ENCODE measurements around the gene FEZF2. TPM values are rescaled to one million over a fixed set of nuclear protein-coding genes. Genes with fewer than 3 reads are reported as not detected.

The FEZF2 gene
- total and polyA plus RNA-seq, 2 of the 13 experiments (the other 11 are each of a cell fraction or from before 2014, with no cell fraction given), result not detected

GRCh38 chr3:62378311-62378789 is 5.0 kb upstream of the FEZF2 start:
- peaks cover 4 to 57% of the 10 kb centered on the region in 2 experiments for H3K27me3 ChIP-seq (ENCODE audit: control insufficient read depth in 1 of 2, insufficient read depth in 2 of 2, low read length in 2 of 2)
- FAIRE-seq, result no peak

More at GRCh38 chr3:62378311-62378789, 5.0 kb upstream of the FEZF2 start:
- no peaks in the 10 kb centered on the region for H3K36me3 ChIP-seq (replicated peaks in 1 of 2; ENCODE audit: control insufficient read depth in 1 of 2, insufficient read depth in 2 of 2, low read length in 2 of 2)
- 54% methylated on average over 22 of the region's 29 CpGs for WGBS (ENCODE audit: low lambda C conversion rate)
- no peak overlapping the region for H3K4me2 ChIP-seq (ENCODE audit: low read depth, low read length)
- ATAC-seq, result no peak
- no TSS peak for BruUV-seq (replicated peaks)
- no peaks in the 10 kb centered on the region for H4K20me1 ChIP-seq (ENCODE audit: insufficient read depth, low read length)
- TF ChIP-seq CREM (IDR thresholded peaks at IDR 0.05) (no peak), CREM (CRISPR knock-in tag; IDR thresholded peaks at IDR 0.05) (no peak), MAZ (IDR thresholded peaks at IDR 0.05; ENCODE audit: borderline replicate concordance, low read depth, low read length) (no peak), MAZ (CRISPR knock-in tag; IDR thresholded peaks at IDR 0.05; ENCODE audit: low read depth) (no peak), CHD2 (IDR thresholded peaks at IDR 0.05; ENCODE audit: low read depth, low read length) (no peak), RARG (CRISPR knock-in tag; IDR thresholded peaks at IDR 0.05; ENCODE audit: low read depth) (no peak), POLR2AphosphoS5 (IDR thresholded peaks at IDR 0.05; ENCODE audit: low read depth, low read length) (no peak), ADNP (CRISPR knock-in tag; IDR thresholded peaks at IDR 0.05) (no peak), CBX5 (CRISPR knock-in tag; IDR thresholded peaks at IDR 0.05; ENCODE audit: borderline replicate concordance) (no peak), ZNF224 (CRISPR knock-in tag; IDR thresholded peaks at IDR 0.05) (no peak), ATF1 (CRISPR knock-in tag; IDR thresholded peaks at IDR 0.05) (no peak), ZNF143 (CRISPR knock-in tag; IDR thresholded peaks at IDR 0.05) (no peak), CEBPZ (IDR thresholded peaks at IDR 0.05; ENCODE audit: low read length) (no peak), ZSCAN9 (CRISPR knock-in tag; IDR thresholded peaks at IDR 0.05; ENCODE audit: borderline replicate concordance) (no peak)
- TF ChIP-seq, protein P1, sequence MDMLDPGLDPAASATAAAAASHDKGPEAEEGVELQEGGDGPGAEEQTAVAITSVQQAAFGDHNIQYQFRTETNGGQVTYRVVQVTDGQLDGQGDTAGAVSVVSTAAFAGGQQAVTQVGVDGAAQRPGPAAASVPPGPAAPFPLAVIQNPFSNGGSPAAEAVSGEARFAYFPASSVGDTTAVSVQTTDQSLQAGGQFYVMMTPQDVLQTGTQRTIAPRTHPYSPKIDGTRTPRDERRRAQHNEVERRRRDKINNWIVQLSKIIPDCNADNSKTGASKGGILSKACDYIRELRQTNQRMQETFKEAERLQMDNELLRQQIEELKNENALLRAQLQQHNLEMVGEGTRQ (IDR thresholded peaks at IDR 0.05; ENCODE audit: low read depth, low read length), result no peak
- TF ChIP-seq, protein P1 (CRISPR knock-in tag; IDR thresholded peaks at IDR 0.05; ENCODE audit: borderline replicate concordance), result no peak
- H3K9me3 ChIP-seq (ENCODE audit: low read length), result no peaks in the 10 kb centered on the region
- in situ Hi-C loops (cut with HindIII; ENCODE audit: extremely low pct_ligation_motif_present, low pct_unique_long_range_greater_than_20kb) (no loop called here), intact Hi-C loops (cut with micrococcal nuclease; ENCODE audit: unreplicated experiment) (no loop called here)
- no peak overlapping the region for H3K4me3 ChIP-seq (replicated peaks in 1 of 3; ENCODE audit: insufficient read depth in 1 of 3, low read depth in 2 of 3, low read length in 3 of 3)
- no peak overlapping the region for H3K9ac ChIP-seq (ENCODE audit: insufficient read depth, low read depth, low read length)
- ChIA-PET CTCF (ENCODE audit: low intra/inter-chr PET ratio, low total read pairs) (no interaction called here), POLR2A (no interaction called here)
- no peak overlapping the region for H2AFZ ChIP-seq (ENCODE audit: low read length)
- no peaks in the 10 kb centered on the region for H3K79me2 ChIP-seq (ENCODE audit: insufficient read depth, low read length)
- DNase-seq (ENCODE audit: low spot score), result no peak
- H3K27ac ChIP-seq (ENCODE audit: extremely low read length, insufficient read depth, low read length), result no peak overlapping the region
- no peaks in the 10 kb centered on the region for H3K4me1 ChIP-seq (ENCODE audit: insufficient read depth, low read length)
